HG02970 (cell line): Measurements from ENCODE around the gene TJP3.

ENCODE experiments used
- ATAC-seq: cut with Tn5 transposase; IDR thresholded peaks from one replicate; pipeline ENCODE4 v1.9.1; 2021; ENCODE audit warnings: mild to moderate bottlenecking, moderate library complexity, moderate number of reproducible peaks; ENCODE audit not compliant: unreplicated experiment, low FRiP score

TJP3 gene

DNA sequence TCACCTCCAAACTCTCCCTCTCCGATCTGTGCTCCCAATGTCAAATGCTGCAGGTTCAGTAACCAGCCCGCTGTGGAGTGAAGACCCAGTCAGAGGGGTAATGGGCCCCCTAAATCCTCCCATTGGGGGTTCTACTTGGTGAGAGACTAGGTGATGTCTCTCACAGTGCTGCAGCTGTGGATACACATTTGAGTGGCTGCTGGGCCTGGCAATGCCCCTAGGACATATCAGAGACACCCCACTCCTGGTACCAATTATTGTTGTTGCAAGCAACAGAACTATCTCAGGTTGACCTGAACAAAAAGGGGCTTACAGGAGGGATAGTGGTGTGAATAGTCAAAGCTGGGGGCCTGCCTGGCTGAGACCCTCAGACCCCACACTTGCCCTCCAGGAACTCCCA is 73.4 kb downstream of the TJP3 start:
- ATAC-seq, result no peak

GRCh38 chr19:3782330-3782729 is 74.1 kb downstream of the TJP3 start:
- no peak for ATAC-seq

- ATAC-seq, result no peak
Observed at GRCh38 chr19:3782903-3783302, 74.7 kb downstream of the TJP3 start.

DNA sequence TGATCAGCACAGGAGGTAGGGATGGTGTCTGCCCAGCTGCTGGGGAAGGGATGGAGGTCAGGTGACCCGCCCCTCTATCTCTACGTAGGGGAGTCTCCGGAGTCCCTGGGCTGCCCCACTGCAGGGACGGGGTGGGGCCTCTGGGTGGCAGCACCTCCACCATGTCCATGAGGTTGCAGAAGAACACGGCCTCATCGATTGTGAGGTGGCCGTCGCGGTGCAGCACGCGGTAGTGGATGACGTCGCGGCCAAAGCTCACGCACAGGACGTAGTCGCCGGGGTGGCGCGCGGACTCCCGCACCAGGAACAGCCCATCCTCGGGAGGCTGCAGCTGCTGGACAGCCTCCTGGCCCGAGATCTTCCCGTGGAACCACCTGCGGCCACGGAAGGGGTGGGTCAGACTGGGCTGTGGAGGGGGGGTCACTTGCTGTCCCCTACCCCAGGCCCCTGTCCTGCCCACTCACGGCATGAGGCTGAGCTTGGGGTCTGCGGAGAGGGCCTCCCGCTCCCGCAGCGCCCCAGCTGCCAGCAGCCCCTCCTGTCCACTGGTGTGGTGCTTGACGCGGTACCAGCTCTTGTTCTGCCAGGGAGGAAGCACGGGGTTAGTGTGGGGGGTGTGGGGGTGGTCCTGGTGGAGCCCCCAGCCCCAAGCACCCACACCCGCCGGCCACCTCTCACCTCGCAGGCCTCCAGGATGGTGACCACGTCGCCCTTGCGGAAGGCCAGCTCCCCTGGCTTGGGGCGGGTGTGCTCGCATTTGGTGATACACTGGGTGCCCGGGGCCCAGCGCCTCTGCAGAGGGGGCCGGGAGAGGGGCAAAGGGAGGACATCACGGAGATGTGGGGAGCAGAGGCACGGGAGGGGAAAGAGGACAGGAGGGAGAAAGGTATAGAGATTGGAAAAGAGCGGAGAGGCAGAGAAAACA is 75.7 kb downstream of the TJP3 start:
- no peak for ATAC-seq

- ATAC-seq, result no peak
Observed at GRCh38 chr19:3784607-3785450, 76.6 kb downstream of the TJP3 start.

GRCh38 chr19:3785451-3785937 is 77.3 kb downstream of the TJP3 start:
- ATAC-seq, result no peak

- no peak for ATAC-seq
Observed at GRCh38 chr19:3785938-3786824, 78.0 kb downstream of the TJP3 start, which contains the start of gene MATK. Gene MATK, minus strand, starts transcription at chr19:3786381. Its CDS starts 1,246 bp downstream, at chr19:3785135.

GRCh38 chr19:3788996-3789778 is 81.0 kb downstream of the TJP3 start:
- no peak for ATAC-seq

GRCh38 chr19:3790209-3790734 is 82.1 kb downstream of the TJP3 start:
- no peak for ATAC-seq

DNA sequence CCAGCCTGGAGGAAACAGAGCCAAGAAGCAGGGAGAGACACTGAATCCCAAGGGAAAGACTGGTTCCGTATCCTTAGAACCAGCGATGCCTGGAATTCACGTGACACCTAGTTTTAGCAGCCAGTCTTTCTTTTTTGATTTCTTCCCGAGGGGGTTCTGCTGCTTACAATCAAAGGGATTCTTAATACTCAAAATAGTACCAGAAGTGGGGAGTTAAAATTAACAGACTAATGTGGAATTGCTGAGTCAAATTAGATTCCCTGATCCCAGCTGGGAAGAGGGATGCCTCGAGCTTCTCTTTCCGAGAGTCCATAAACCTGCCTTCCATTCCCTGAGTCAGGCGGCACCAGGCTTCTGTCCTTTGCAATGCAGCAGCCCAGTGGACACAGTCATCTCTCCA is 82.8 kb downstream of the TJP3 start:
- ATAC-seq, result no peak

DNA sequence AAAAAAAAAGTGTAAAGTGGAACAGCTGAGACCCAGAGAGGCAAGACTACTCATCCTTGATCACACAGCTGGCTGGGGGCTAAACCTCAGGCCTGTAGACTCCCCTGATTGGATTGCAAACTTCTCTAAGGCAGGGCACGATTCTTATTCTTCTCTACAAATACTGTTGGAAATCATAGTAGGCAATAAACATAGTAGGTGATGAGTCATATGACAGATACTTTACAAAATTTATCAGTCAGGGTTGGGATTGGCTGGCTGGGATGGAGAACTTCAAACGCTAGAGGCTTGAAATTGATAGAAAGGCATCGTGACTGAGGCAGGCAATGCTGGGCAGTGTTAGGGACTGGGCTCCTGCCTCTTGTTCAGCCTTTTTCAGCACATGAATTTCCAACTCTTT is 83.9 kb downstream of the TJP3 start:
- ATAC-seq, result no peak

GRCh38 chr19:3793799-3794198 is 85.6 kb downstream of the TJP3 start:
- ATAC-seq, result no peak

- ATAC-seq, result no peak
Observed at GRCh38 chr19:3796358-3796757, 88.2 kb downstream of the TJP3 start.

- ATAC-seq, result no peak
Observed at GRCh38 chr19:3798137-3798536, 90.0 kb downstream of the TJP3 start.
